Panc1 (cell line): Measurements from ENCODE around the gene CHRNA5. TPM values are rescaled to one million over a fixed set of nuclear protein-coding genes. Genes with fewer than 3 reads are reported as not detected.

Source experiments
- ATAC-seq: fragments of 200-7000 bp; cut with Tn5 transposase; 2 replicates; pipeline ENCODE4 v1.9.1; 2020; ENCODE audit warnings: mild to moderate bottlenecking, moderate library complexity
- BruUV-seq: library from RNA; stranded (reverse); fragments of 400-500 nt; replicated peaks from 2 replicates; lab custom pipeline; 2021; lab: Mats Ljungman, UMichigan
- CTCF ChIA-PET: fragments of 300-600 bp; sonication (Branson Sonifier 250); formaldehyde crosslinking; loops from one replicate; lab custom pipeline; 2022; ENCODE audit warnings: antibody characterized with exemption; lab: Charles Lee
- POLR2A ChIA-PET: fragments of 300-600 bp; sonication (Branson Sonifier 250); formaldehyde crosslinking; loops from one replicate; lab custom pipeline; 2022; ENCODE audit warnings: antibody characterized with exemption; lab: Charles Lee
- DNase-seq: peaks from one replicate; pipeline ENCODE4 v3.0.0-alpha.2; 2010; ENCODE audit warnings: low read depth, low spot score
- H3K27ac ChIP-seq: 2 replicates; pipeline ENCODE4 v1.5.1; 2011; ENCODE audit warnings: mild to moderate bottlenecking, low read length, inconsistent platforms
- H3K27me3 ChIP-seq: fragments of 200-500 bp; sonication (Bioruptor generic); 2 replicates; pipeline ENCODE4 v1.6.0; 2014; ENCODE audit warnings: low read length, inconsistent platforms; ENCODE audit not compliant: control insufficient read depth, insufficient read depth
- H3K36me3 ChIP-seq: fragments of 200-500 bp; sonication (Bioruptor generic); 2 replicates; pipeline ENCODE4 v1.5.1; 2014; ENCODE audit warnings: inconsistent platforms, mild to moderate bottlenecking, low read length, moderate library complexity; ENCODE audit not compliant: control insufficient read depth, insufficient read depth
- H3K4me1 ChIP-seq: 2 replicates; pipeline ENCODE4 v1.5.1; 2011; ENCODE audit warnings: inconsistent platforms, mild to moderate bottlenecking, low read length, moderate library complexity; ENCODE audit not compliant: control insufficient read depth, insufficient read depth
- H3K4me3 ChIP-seq, 2 experiments: 2 replicates each; pipeline ENCODE4 v1.5.1; 2011 to 2012; ENCODE audit warnings: low read depth in 2 of 2, low read length in 2 of 2, mild to moderate bottlenecking in 2 of 2, inconsistent platforms in 1 of 2, moderate library complexity in 1 of 2
- H3K9me3 ChIP-seq: fragments of 200-500 bp; sonication (Bioruptor generic); 2 replicates; pipeline ENCODE4 v1.5.1; 2014; ENCODE audit warnings: low read depth, mild to moderate bottlenecking, inconsistent platforms, low read length, moderate library complexity; ENCODE audit not compliant: control insufficient read depth, insufficient read depth
- CTCF ChIP-seq: fragments of 450-650 bp; IDR thresholded peaks from 2 replicates; pipeline ENCODE4 v1.5.1; 2017; ENCODE audit warnings: mild to moderate bottlenecking
- POLR2AphosphoS5 ChIP-seq: IDR thresholded peaks from 2 replicates; pipeline ENCODE4 v1.6.1; 2012; ENCODE audit warnings: mild to moderate bottlenecking, low read depth, low read length, moderate library complexity
- REST ChIP-seq, 2 experiments: IDR thresholded peaks; 2 replicates each; pipeline ENCODE4 v1.6.1; 2011 to 2012; ENCODE audit warnings: low read depth in 2 of 2, control low read depth in 1 of 2, low read length in 1 of 2, mild to moderate bottlenecking in 1 of 2, moderate library complexity in 1 of 2; ENCODE audit not compliant: insufficient read depth in 1 of 2
- SIN3A ChIP-seq: IDR thresholded peaks from 2 replicates; pipeline ENCODE4 v1.6.1; 2012; ENCODE audit warnings: low read depth, mild to moderate bottlenecking, low read length, moderate library complexity, borderline replicate concordance; ENCODE audit not compliant: insufficient read depth
- TCF7L2 ChIP-seq: IDR thresholded peaks from 2 replicates; pipeline ENCODE4 v1.6.1; 2011; ENCODE audit warnings: mild to moderate bottlenecking, low read depth, low read length, inconsistent platforms
- in situ Hi-C: cut with HindIII; loops from 2 replicates; pipeline ENCODE4 v1.10.0; 2016; ENCODE audit warnings: low sequenced_read_pairs, low pct_unique_long_range_greater_than_20kb
- intact Hi-C: fragments of 100-400 bp; cut with micrococcal nuclease; formaldehyde crosslinking; loops from one replicate; pipeline ENCODE4 v1.10.0; 2022; ENCODE audit not compliant: unreplicated experiment
- total RNA-seq: library from RNA; stranded (reverse); gene quantifications from one replicate; pipeline ENCODE4 v1.2.1, GENCODE V29; 2021; ENCODE audit not compliant: unreplicated experiment

Gene CHRNA5
- total RNA-seq, 1 experiment from 2014 or later, result 52.4 TPM

- Histone ChIP-seq H3K27me3 (no peaks in the 10 kb centered on the region), H3K4me1 (peaks cover 13% of the 10 kb centered on the region), H3K9me3 (no peaks in the 10 kb centered on the region), H3K36me3 (no peaks in the 10 kb centered on the region), H3K27ac (peak overlapping the region; percentile 68), H3K4me3 (peak overlapping the region; percentile 85 to 95; a peak in 3 of 4 replicates)
- POLR2A ChIA-PET, result interaction anchor here (0.6 to 1.0 kb wide), 4 partner anchors 15 to 266 kb away, joined by 3 to 13 read pairs (median 4); partner anchors contain the start of gene PSMA4
- CTCF ChIA-PET, result interaction anchor here (0.6 kb wide), 2 partner anchors 57 to 104 kb away, joined by 3 to 10 read pairs; no protein-coding TSS in a partner anchor
- in situ Hi-C loops (no loop called here), intact Hi-C loops (no loop called here)
- BruUV-seq, result no TSS peak
- no peak for DNase-seq
- ATAC-seq, result no peak
- TF ChIP-seq POLR2AphosphoS5, result no peak
- no peak for TF ChIP-seq TCF7L2
- TF ChIP-seq SIN3A, result no peak
- no peak for TF ChIP-seq CTCF
- no peak for TF ChIP-seq REST (IDR thresholded peaks at IDR 0.05; ENCODE audit: insufficient read depth in 1 of 2, low read depth in 2 of 2, low read length in 1 of 2)
Measured at GRCh38 chr15:78564743-78565096, 600 bp upstream of the CHRNA5 start.

DNA sequence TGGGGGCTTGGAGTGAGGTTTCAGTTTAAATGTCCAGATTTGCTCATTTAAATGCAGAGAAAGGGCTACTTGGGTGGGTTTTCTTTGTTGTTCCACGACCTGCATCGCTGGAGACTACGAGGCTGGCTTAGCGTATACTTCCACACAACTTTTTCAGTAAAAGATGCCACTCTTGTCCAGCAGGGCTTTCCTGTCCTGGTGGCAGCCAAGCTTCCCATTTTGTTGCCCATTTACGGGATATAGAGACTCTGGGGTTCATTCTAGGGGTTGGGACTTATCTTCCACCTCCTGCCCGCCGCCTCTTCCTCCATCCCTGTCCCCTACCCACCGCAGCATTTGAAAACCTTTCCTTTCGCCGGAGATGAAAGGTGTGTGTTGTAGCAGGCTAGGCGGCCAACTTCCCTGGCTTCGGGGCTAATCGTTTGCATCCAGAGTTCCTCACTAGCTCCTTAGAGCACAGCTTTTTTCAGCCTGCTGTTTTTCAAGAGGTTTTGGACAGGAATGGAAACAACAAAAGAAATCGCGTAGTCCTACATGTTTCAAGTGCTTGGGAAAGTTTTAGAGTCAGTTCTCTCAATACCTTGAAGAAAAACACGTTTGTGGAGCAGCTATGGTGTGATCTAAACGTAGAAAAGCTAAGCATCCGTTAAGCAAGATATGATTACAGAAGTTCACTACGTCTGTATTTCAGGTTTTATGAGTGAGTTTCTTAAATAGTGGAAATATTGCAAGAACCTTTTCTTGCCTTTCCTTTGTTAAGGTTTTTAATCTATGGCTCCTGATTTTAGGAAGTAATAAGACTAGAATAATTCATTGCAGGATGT, 843 bp downstream of the CHRNA5 start:
- Histone ChIP-seq H3K4me3 (peak overlapping the region; percentile 85 to 95), H3K9me3 (no peaks in the 10 kb centered on the region), H3K4me1 (peaks cover 18% of the 10 kb centered on the region), H3K36me3 (no peaks in the 10 kb centered on the region), H3K27me3 (no peaks in the 10 kb centered on the region), H3K27ac (peak overlapping the region; percentile 93)
- TF ChIP-seq SIN3A (no peak), REST (IDR thresholded peaks at IDR 0.05; ENCODE audit: insufficient read depth in 1 of 2, low read depth in 2 of 2, low read length in 1 of 2) (no peak), CTCF (no peak; the same call in 1 of the 2 replicates), TCF7L2 (no peak; the same call in 1 of the 2 replicates)
- ChIA-PET POLR2A (interaction anchor here (0.8 to 1.0 kb wide), 2 partner anchors 13 to 16 kb away, joined by 3 read pairs; no protein-coding TSS in a partner anchor), CTCF (interaction anchor here (0.7 to 0.8 kb wide), 2 partner anchors 58 to 146 kb away, joined by 3 to 4 read pairs; no protein-coding TSS in a partner anchor)
- intact Hi-C loops (no loop called here), in situ Hi-C loops (no loop called here)
- TSS peak; percentile 77 for BruUV-seq
- peak; percentile 64 for ATAC-seq
- DNase-seq, result peak; percentile 33
